KMS-11 (cell line): ENCODE data around the gene TM9SF1.

Experiments used
- H2AFZ ChIP-seq: fragments of 200-600 bp; sonication (generic); 2 replicates; pipeline ENCODE4 v1.6.1; 2016; ENCODE audit warnings: antibody characterized with exemption, mixed run types, low read depth
- H3K27ac ChIP-seq: fragments of 200-600 bp; sonication (generic); 2 replicates; pipeline ENCODE4 v1.6.1; 2016; ENCODE audit warnings: mild to moderate bottlenecking, mixed run types
- H3K27me3 ChIP-seq: fragments of 200-600 bp; sonication (generic); 2 replicates; pipeline ENCODE4 v1.6.1; 2017; ENCODE audit warnings: mild to moderate bottlenecking, low read depth, mixed run types, moderate library complexity; ENCODE audit not compliant: insufficient read depth
- H3K36me3 ChIP-seq: fragments of 200-600 bp; sonication (generic); 2 replicates; pipeline ENCODE4 v1.6.1; 2017; ENCODE audit warnings: mild to moderate bottlenecking, mixed run types; ENCODE audit not compliant: insufficient read depth
- H3K4me1 ChIP-seq: fragments of 200-600 bp; sonication (generic); 2 replicates; pipeline ENCODE4 v1.6.1; 2016; ENCODE audit warnings: mild to moderate bottlenecking, low read depth, mixed run types; ENCODE audit not compliant: poor library complexity, severe bottlenecking
- H3K4me2 ChIP-seq: fragments of 200-600 bp; sonication (generic); 2 replicates; pipeline ENCODE4 v1.7.0; 2016; ENCODE audit warnings: mild to moderate bottlenecking, mixed run types
- H3K4me3 ChIP-seq: fragments of 200-600 bp; sonication (generic); IDR thresholded peaks from 2 replicates; pipeline ENCODE4 v1.6.1; 2017; ENCODE audit warnings: low read depth, low read length, mixed read lengths; ENCODE audit not compliant: insufficient read depth
- H3K79me2 ChIP-seq: fragments of 200-600 bp; sonication (generic); 2 replicates; pipeline ENCODE4 v1.6.1; 2016; ENCODE audit warnings: low read depth, mixed run types; ENCODE audit not compliant: insufficient read depth
- H3K9ac ChIP-seq: fragments of 200-600 bp; sonication (generic); 2 replicates; pipeline ENCODE4 v1.6.1; 2016; ENCODE audit warnings: mild to moderate bottlenecking, mixed run types
- H4K20me1 ChIP-seq: fragments of 200-600 bp; sonication (generic); 2 replicates; pipeline ENCODE4 v1.6.1; 2016; ENCODE audit warnings: mild to moderate bottlenecking, mixed run types; ENCODE audit not compliant: insufficient read depth
- CTCF ChIP-seq: fragments of 200-600 bp; sonication (generic); conservative IDR thresholded peaks from 2 replicates; pipeline ENCODE4 v1.6.1; 2017; ENCODE audit warnings: low read depth, mild to moderate bottlenecking, antibody characterized with exemption, low read length, moderate library complexity, mixed read lengths

The TM9SF1 gene

DNA sequence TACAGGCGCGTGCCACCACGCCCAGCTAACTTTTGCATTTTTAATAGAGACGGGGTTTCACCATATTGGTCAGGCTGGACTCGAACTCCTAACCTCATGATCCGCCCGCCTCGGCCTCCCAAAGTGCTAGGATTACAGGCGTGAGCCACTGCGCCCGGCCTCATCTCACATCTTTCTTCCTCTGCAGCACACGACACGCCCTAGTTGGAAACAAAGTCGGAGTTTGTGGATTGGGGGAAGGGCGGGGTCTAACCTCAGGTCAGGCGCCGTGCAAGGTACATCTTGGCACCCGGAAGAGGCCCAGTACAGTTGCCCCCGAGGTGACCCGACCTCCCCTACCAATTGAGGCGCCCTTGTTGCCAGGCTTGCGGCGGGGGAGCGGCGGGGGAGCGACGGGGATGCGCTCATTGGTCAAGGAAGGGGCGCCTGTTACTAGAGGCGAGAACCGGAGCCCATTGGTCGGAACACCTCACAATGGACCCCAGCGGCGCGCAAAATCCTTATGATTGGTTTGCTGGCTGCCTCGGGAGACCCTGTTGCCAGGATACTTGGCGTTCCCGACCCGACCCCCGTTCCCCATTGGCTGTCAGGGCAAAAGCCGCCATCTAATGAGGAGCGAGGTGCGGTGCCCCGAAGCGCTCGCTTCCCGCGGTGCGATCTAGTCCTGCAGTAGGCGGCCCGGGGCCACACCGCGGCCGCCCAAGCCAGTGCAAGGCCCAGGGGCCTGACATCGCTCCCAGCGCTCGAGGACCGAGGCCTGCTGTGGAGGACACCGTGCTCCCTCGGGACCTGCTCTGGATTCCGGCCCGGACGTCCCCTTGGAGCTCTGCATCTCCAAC, 23.6 kb downstream of the TM9SF1 start, which contains the start of gene REC8:
REC8 (plus strand) TSS at position 659 of the 839 bp plus-strand sequence. CDS start 473 bp downstream, outside the sequence.
- no peaks in the 10 kb centered on the region for H3K36me3 ChIP-seq
- H3K27me3 ChIP-seq, result no peaks in the 10 kb centered on the region
- no peaks in the 10 kb centered on the region for H4K20me1 ChIP-seq
- peaks cover 8% of the 10 kb centered on the region for H3K4me1 ChIP-seq
- H3K4me3 ChIP-seq, result no peak within 1 kb of the TSS
- H2AFZ ChIP-seq, result no peak within 1 kb of the TSS
- no peaks in the 10 kb centered on the region for H3K79me2 ChIP-seq
- no peak within 1 kb of the TSS for H3K27ac ChIP-seq
- no peak within 1 kb of the TSS for H3K4me2 ChIP-seq
- TF ChIP-seq CTCF, result no peak
- H3K9ac ChIP-seq, result no peak within 1 kb of the TSS

GRCh38 chr14:24167469-24168114, 27.6 kb downstream of the TM9SF1 start:
- no peaks in the 10 kb centered on the region for H4K20me1 ChIP-seq
- H3K27me3 ChIP-seq, result no peaks in the 10 kb centered on the region
- H3K4me3 ChIP-seq, result no peak overlapping the region
- no peak for TF ChIP-seq CTCF
- H2AFZ ChIP-seq, result no peak overlapping the region
- H3K79me2 ChIP-seq, result no peaks in the 10 kb centered on the region
- no peak overlapping the region for H3K27ac ChIP-seq
- no peak overlapping the region for H3K4me2 ChIP-seq
- no peaks in the 10 kb centered on the region for H3K36me3 ChIP-seq
- H3K9ac ChIP-seq, result no peak overlapping the region
- H3K4me1 ChIP-seq, result peaks cover 8% of the 10 kb centered on the region

- Histone ChIP-seq H3K27ac (no peak overlapping the region), H3K9ac (no peak overlapping the region), H3K4me3 (no peak overlapping the region), H2AFZ (no peak overlapping the region), H3K79me2 (no peaks in the 10 kb centered on the region), H4K20me1 (no peaks in the 10 kb centered on the region), H3K36me3 (no peaks in the 10 kb centered on the region), H3K4me2 (no peak overlapping the region), H3K4me1 (peaks cover 17% of the 10 kb centered on the region), H3K27me3 (no peaks in the 10 kb centered on the region)
- no peak for TF ChIP-seq CTCF
These were observed 29.5 kb downstream of the TM9SF1 start for GRCh38 chr14:24165785-24166184.

DNA sequence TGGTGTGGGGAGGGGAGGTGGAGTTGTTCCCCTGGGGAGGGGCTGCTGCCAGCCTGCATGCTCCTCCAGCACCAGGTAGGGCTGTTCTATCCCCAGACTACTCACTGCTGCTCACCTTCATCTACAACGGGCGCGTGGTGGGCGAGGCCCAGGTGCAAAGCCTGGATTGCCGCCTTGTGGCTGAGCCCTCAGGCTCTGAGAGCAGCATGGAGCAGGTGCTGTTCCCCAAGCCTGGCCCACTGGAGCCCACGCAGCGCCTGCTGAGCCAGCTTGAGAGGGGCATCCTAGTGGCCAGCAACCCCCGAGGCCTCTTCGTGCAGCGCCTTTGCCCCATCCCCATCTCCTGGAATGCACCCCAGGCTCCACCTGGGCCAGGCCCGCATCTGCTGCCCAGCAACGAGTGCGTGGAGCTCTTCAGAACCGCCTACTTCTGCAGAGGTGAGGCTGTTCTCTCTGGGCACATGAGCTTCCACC, 30.7 kb downstream of the TM9SF1 start:
- Histone ChIP-seq H3K9ac (no peak overlapping the region), H4K20me1 (no peaks in the 10 kb centered on the region), H3K4me1 (peaks cover 22% of the 10 kb centered on the region), H3K4me2 (no peak overlapping the region), H2AFZ (no peak overlapping the region), H3K27ac (no peak overlapping the region), H3K79me2 (no peaks in the 10 kb centered on the region), H3K4me3 (no peak overlapping the region), H3K36me3 (no peaks in the 10 kb centered on the region), H3K27me3 (no peaks in the 10 kb centered on the region)
- no peak for TF ChIP-seq CTCF
